CD8-positive, alpha-beta memory T cell (primary cell): Measurements from ENCODE around the gene FXYD5. TPM values are rescaled to one million over a fixed set of nuclear protein-coding genes. Genes with fewer than 3 reads are reported as not detected.

Source experiments
- CTCF ChIA-PET: fragments of 350-600 bp; sonication (Branson Sonifier 250); formaldehyde crosslinking; loops from one replicate; lab custom pipeline; 2021; ENCODE audit warnings: antibody characterized with exemption; lab: Charles Lee
- POLR2A ChIA-PET: fragments of 350-600 bp; sonication (Branson Sonifier 250); formaldehyde crosslinking; loops from one replicate; lab custom pipeline; 2021; ENCODE audit warnings: antibody characterized with exemption; lab: Charles Lee
- DNase-seq, 5 donors: peaks; one replicate each; pipeline versions ENCODE4 v3.0.0 to v3.0.0-alpha.2; 2020 to 2022; ENCODE audit warnings: mixed read lengths in 1 of 5
- H3K27ac ChIP-seq: one replicate; pipeline ENCODE4 v1.7.0; 2013; ENCODE audit warnings: low read depth, mild to moderate bottlenecking, low read length, moderate library complexity
- H3K27me3 ChIP-seq: 2 replicates; pipeline ENCODE4 v1.7.0; 2013; ENCODE audit warnings: low read length, mild to moderate bottlenecking; ENCODE audit not compliant: insufficient read depth, poor library complexity, severe bottlenecking
- H3K36me3 ChIP-seq: 2 replicates; pipeline ENCODE4 v1.7.0; 2013; ENCODE audit warnings: mild to moderate bottlenecking, low read length, moderate library complexity; ENCODE audit not compliant: insufficient read depth
- H3K4me1 ChIP-seq: 2 replicates; pipeline ENCODE4 v1.7.0; 2013; ENCODE audit warnings: mild to moderate bottlenecking, low read length, moderate library complexity; ENCODE audit not compliant: insufficient read depth
- H3K4me3 ChIP-seq: 2 replicates; pipeline ENCODE4 v1.7.0; 2013; ENCODE audit warnings: mild to moderate bottlenecking, low read length
- H3K9me3 ChIP-seq: 2 replicates; pipeline ENCODE4 v1.7.0; 2013; ENCODE audit warnings: mild to moderate bottlenecking, low read length
- H3K27ac Mint-ChIP-seq, 8 donors: one replicate each; pipeline ENCODE4 v1.8.0; 2020 to 2021; ENCODE audit warnings: mixed read lengths in 8 of 8, mild to moderate bottlenecking in 6 of 8, inconsistent platforms in 3 of 8, moderate library complexity in 3 of 8
- H3K27me3 Mint-ChIP-seq, 2 donors: one replicate each; pipeline ENCODE4 v1.8.0; 2020 to 2021; ENCODE audit warnings: mixed read lengths in 2 of 2, mild to moderate bottlenecking in 1 of 2, moderate library complexity in 1 of 2
- H3K36me3 Mint-ChIP-seq, 3 donors: one replicate each; pipeline ENCODE4 v1.8.0; 2020 to 2021; ENCODE audit warnings: mixed read lengths in 3 of 3, inconsistent platforms in 1 of 3, mild to moderate bottlenecking in 1 of 3
- H3K4me1 Mint-ChIP-seq, 3 donors: one replicate each; pipeline ENCODE4 v1.8.0; 2020 to 2021; ENCODE audit warnings: mixed read lengths in 3 of 3, inconsistent platforms in 1 of 3, mild to moderate bottlenecking in 1 of 3
- H3K4me3 Mint-ChIP-seq, 7 donors: one replicate each; pipeline ENCODE4 v1.8.0; 2020 to 2021; ENCODE audit warnings: mixed read lengths in 7 of 7, mild to moderate bottlenecking in 6 of 7, moderate library complexity in 4 of 7, inconsistent platforms in 2 of 7
- H3K9me3 Mint-ChIP-seq, 5 donors: one replicate each; pipeline ENCODE4 v1.8.0; 2020 to 2022; ENCODE audit warnings: mixed read lengths in 5 of 5, mild to moderate bottlenecking in 3 of 5, moderate library complexity in 2 of 5, inconsistent platforms in 1 of 5
- polyA plus RNA-seq: library from polyadenylated mRNA; unstranded; fragments of 300-500 nt; fragmentation: Illumina TruSeq; gene quantifications from one replicate; pipeline ENCODE4 v1.2.3, GENCODE V29; 2021
- total RNA-seq, 2 experiments: library from RNA; stranded (reverse); gene quantifications; one replicate each; pipeline ENCODE4 v1.2.3, GENCODE V29; 2021

The FXYD5 gene
- total and polyA plus RNA-seq, 3 experiments from 2014 or later, result 295 to 560 (median 295) TPM

- H3K36me3 Mint-ChIP-seq, result peaks cover 18 to 69% (median 20%) of the 10 kb centered on the region in 3 donors
- H3K9me3 ChIP-seq, result peaks cover 8% of the 10 kb centered on the region
- peaks cover 0 to 10% (median 2%) of the 10 kb centered on the region in 5 donors for H3K9me3 Mint-ChIP-seq
- peaks cover 40% of the 10 kb centered on the region for H3K4me1 ChIP-seq
- peak overlapping the region in 1 of 7 donors; percentile 11 for H3K4me3 Mint-ChIP-seq
- no peak for DNase-seq
- peaks cover 24 to 57% (median 51%) of the 10 kb centered on the region in 3 donors for H3K4me1 Mint-ChIP-seq
- ChIA-PET CTCF (interaction anchor here (0.8 to 1.6 kb wide), 2 partner anchors 10 to 16 kb away, joined by 3 to 6 read pairs; partner anchors contain the start of gene FXYD5), POLR2A (interaction anchor here (1.0 kb wide), 1 partner anchor 42 kb away, joined by 7 read pairs; no protein-coding TSS in a partner anchor)
- H3K27ac ChIP-seq, result no peak overlapping the region
- peaks cover 35% of the 10 kb centered on the region for H3K36me3 ChIP-seq
- H3K27ac Mint-ChIP-seq, result peak overlapping the region; percentile 68 to 92 (median 79)
- H3K27me3 Mint-ChIP-seq, result no peaks in the 10 kb centered on the region
- no peaks in the 10 kb centered on the region for H3K27me3 ChIP-seq
- no peak overlapping the region for H3K4me3 ChIP-seq
These were observed 14.9 kb downstream of the FXYD5 start for GRCh38 chr19:35169221-35169995.

GRCh38 chr19:35170359-35171061 is 16.0 kb downstream of the FXYD5 start:
- H3K27ac Mint-ChIP-seq, result peak overlapping the region in 6 of 8 donors; percentile 41 to 89 (median 64)
- H3K9me3 ChIP-seq, result peaks cover 8% of the 10 kb centered on the region
- ChIA-PET POLR2A (no interaction called here), CTCF (interaction anchor here (1.6 kb wide), 1 partner anchor 17 kb away, joined by 6 read pairs; the partner anchor contains the start of gene FXYD5)
- H3K9me3 Mint-ChIP-seq, result peaks cover 0 to 9% (median 2%) of the 10 kb centered on the region in 5 donors
- H3K36me3 ChIP-seq, result peaks cover 24% of the 10 kb centered on the region
- H3K4me1 Mint-ChIP-seq, result peaks cover 26 to 58% (median 50%) of the 10 kb centered on the region in 3 donors
- H3K27me3 ChIP-seq, result no peaks in the 10 kb centered on the region
- peak overlapping the region in 1 of 7 donors; percentile 41 for H3K4me3 Mint-ChIP-seq
- H3K4me3 ChIP-seq, result no peak overlapping the region
- H3K36me3 Mint-ChIP-seq, result peaks cover 14 to 58% (median 16%) of the 10 kb centered on the region in 3 donors
- no peak for DNase-seq
- peaks cover 40% of the 10 kb centered on the region for H3K4me1 ChIP-seq
- no peak overlapping the region for H3K27ac ChIP-seq
- H3K27me3 Mint-ChIP-seq, result peaks cover 0 to 1% of the 10 kb centered on the region in 2 donors

- DNase-seq, result no peak
- Mint-ChIP-seq H3K36me3 (peaks cover 3 to 45% (median 3%) of the 10 kb centered on the region in 3 donors), H3K4me1 (peaks cover 24 to 47% (median 42%) of the 10 kb centered on the region in 3 donors), H3K27ac (peak overlapping the region; percentile 17 to 91 (median 78)), H3K9me3 (no peaks in the 10 kb centered on the region), H3K27me3 (peaks cover 0 to 1% of the 10 kb centered on the region in 2 donors), H3K4me3 (peak overlapping the region in 5 of 7 donors; percentile 1 to 52 (median 28))
- CTCF ChIA-PET, result interaction anchor here (0.9 to 1.6 kb wide), 5 partner anchors 9 to 45 kb away, joined by 3 to 4 read pairs (median 3); partner anchors contain the start of gene FXYD5
- Histone ChIP-seq H3K4me1 (peaks cover 35% of the 10 kb centered on the region), H3K4me3 (no peak overlapping the region), H3K27ac (no peak overlapping the region), H3K27me3 (no peaks in the 10 kb centered on the region), H3K9me3 (no peaks in the 10 kb centered on the region), H3K36me3 (peaks cover 12% of the 10 kb centered on the region)
- POLR2A ChIA-PET, result interaction anchor here (0.7 to 1.2 kb wide), 2 partner anchors 10 to 124 kb away, joined by 3 to 4 read pairs; no protein-coding TSS in a partner anchor
These were observed 17.2 kb downstream of the FXYD5 start for GRCh38 chr19:35171730-35172129.

- H3K36me3 Mint-ChIP-seq, result peaks cover 0 to 24% (median 0%) of the 10 kb centered on the region in 3 donors
These were observed 19.7 kb downstream of the FXYD5 start for GRCh38 chr19:35174226-35174625.

GRCh38 chr19:35176181-35176570 is 21.6 kb downstream of the FXYD5 start:
- no peak for DNase-seq
- peaks cover 0 to 2% (median 0%) of the 10 kb centered on the region in 5 donors for H3K9me3 Mint-ChIP-seq
- peaks cover 3 to 4% of the 10 kb centered on the region in 2 donors for H3K27me3 Mint-ChIP-seq
- Histone ChIP-seq H3K4me1 (peaks cover 30% of the 10 kb centered on the region), H3K27me3 (no peaks in the 10 kb centered on the region), H3K27ac (no peak overlapping the region), H3K4me3 (no peak overlapping the region), H3K36me3 (peaks cover 3% of the 10 kb centered on the region), H3K9me3 (no peaks in the 10 kb centered on the region)
- H3K36me3 Mint-ChIP-seq, result peaks cover 0 to 7% (median 3%) of the 10 kb centered on the region in 3 donors
- ChIA-PET CTCF (no interaction called here), POLR2A (interaction anchor here (0.7 kb wide), 1 partner anchor 35 kb away, joined by 3 read pairs; no protein-coding TSS in a partner anchor)
- H3K4me3 Mint-ChIP-seq, result no peak overlapping the region
- peak overlapping the region in 2 of 8 donors; percentile 17 to 56 for H3K27ac Mint-ChIP-seq
- peaks cover 20 to 43% (median 35%) of the 10 kb centered on the region in 3 donors for H3K4me1 Mint-ChIP-seq

More at GRCh38 chr19:35174226-35174625, 19.7 kb downstream of the FXYD5 start:
- H3K27ac Mint-ChIP-seq, result peak overlapping the region in 1 of 8 donors; percentile 90
- Histone ChIP-seq H3K4me1 (peaks cover 16% of the 10 kb centered on the region), H3K27ac (no peak overlapping the region), H3K27me3 (no peaks in the 10 kb centered on the region), H3K4me3 (no peak overlapping the region), H3K36me3 (peaks cover 3% of the 10 kb centered on the region), H3K9me3 (no peaks in the 10 kb centered on the region)
- peaks cover 17 to 40% (median 32%) of the 10 kb centered on the region in 3 donors for H3K4me1 Mint-ChIP-seq
- no peak for DNase-seq
- ChIA-PET CTCF (interaction anchor here (0.8 to 1.5 kb wide), 2 partner anchors 20 to 32 kb away, joined by 3 to 7 read pairs; partner anchors contain the start of gene FXYD5), POLR2A (no interaction called here)
- peaks cover 0 to 2% (median 0%) of the 10 kb centered on the region in 5 donors for H3K9me3 Mint-ChIP-seq
- H3K27me3 Mint-ChIP-seq, result peaks cover 0 to 1% of the 10 kb centered on the region in 2 donors
- no peak overlapping the region for H3K4me3 Mint-ChIP-seq

- DNase-seq, result no peak
- Histone ChIP-seq H3K4me1 (peaks cover 21% of the 10 kb centered on the region), H3K27me3 (no peaks in the 10 kb centered on the region), H3K9me3 (no peaks in the 10 kb centered on the region), H3K4me3 (no peak overlapping the region), H3K36me3 (no peaks in the 10 kb centered on the region), H3K27ac (no peak overlapping the region)
- H3K4me3 Mint-ChIP-seq, result no peak overlapping the region
- H3K9me3 Mint-ChIP-seq, result peaks cover 0 to 2% (median 0%) of the 10 kb centered on the region in 5 donors
- H3K27ac Mint-ChIP-seq, result peak overlapping the region in 2 of 8 donors; percentile 38 to 72
- H3K36me3 Mint-ChIP-seq, result peaks cover 0 to 5% (median 2%) of the 10 kb centered on the region in 3 donors
- peaks cover 3 to 4% of the 10 kb centered on the region in 2 donors for H3K27me3 Mint-ChIP-seq
- POLR2A ChIA-PET, result no interaction called here
- peaks cover 16 to 31% (median 23%) of the 10 kb centered on the region in 3 donors for H3K4me1 Mint-ChIP-seq
- CTCF ChIA-PET, result no interaction called here
These were observed 23.1 kb downstream of the FXYD5 start for GRCh38 chr19:35177377-35178274.

- ChIA-PET CTCF (no interaction called here), POLR2A (no interaction called here)
- DNase-seq, result no peak
- Mint-ChIP-seq H3K4me3 (no peak overlapping the region), H3K27me3 (peaks cover 3 to 7% of the 10 kb centered on the region in 2 donors), H3K36me3 (peaks cover 0 to 10% (median 0%) of the 10 kb centered on the region in 3 donors), H3K4me1 (peaks cover 16 to 23% (median 20%) of the 10 kb centered on the region in 3 donors), H3K9me3 (peaks cover 0 to 2% (median 0%) of the 10 kb centered on the region in 5 donors), H3K27ac (peak overlapping the region in 1 of 8 donors; percentile 14)
- no peak overlapping the region for H3K27ac ChIP-seq
- H3K4me3 ChIP-seq, result no peak overlapping the region
- H3K9me3 ChIP-seq, result no peaks in the 10 kb centered on the region
- H3K27me3 ChIP-seq, result no peaks in the 10 kb centered on the region
- peaks cover 16% of the 10 kb centered on the region for H3K4me1 ChIP-seq
- H3K36me3 ChIP-seq, result no peaks in the 10 kb centered on the region
These were observed 24.2 kb downstream of the FXYD5 start for GRCh38 chr19:35178701-35179100.
